ENCODE data around the gene SLN.

DNA sequence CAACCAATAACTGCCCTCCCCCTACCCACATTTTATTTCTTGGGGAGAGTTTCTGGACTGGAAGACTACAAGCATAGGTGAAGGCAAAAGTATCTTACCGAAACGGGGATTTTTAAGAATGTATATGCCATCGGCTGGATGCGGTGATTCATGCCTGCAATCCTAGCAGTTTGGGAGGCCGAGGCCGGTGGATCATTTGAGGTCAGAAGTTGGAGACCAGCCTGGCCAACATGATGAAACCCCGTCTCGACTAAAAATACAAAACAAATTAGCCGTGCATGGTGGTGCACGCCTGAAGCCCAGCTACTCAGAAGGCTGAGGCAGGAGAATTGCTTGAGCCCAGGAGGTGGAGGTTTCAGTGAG lies 20.8 kb upstream of the SLN start:
- TF ChIP-seq POLR2A (IDR thresholded peaks at IDR 0.05; ENCODE audit: extremely low read depth, insufficient read length) (no peak), MYC (IDR thresholded peaks at IDR 0.05; ENCODE audit: low read depth, low read length) (no peak)
- TF ChIP-seq, protein P1, sequence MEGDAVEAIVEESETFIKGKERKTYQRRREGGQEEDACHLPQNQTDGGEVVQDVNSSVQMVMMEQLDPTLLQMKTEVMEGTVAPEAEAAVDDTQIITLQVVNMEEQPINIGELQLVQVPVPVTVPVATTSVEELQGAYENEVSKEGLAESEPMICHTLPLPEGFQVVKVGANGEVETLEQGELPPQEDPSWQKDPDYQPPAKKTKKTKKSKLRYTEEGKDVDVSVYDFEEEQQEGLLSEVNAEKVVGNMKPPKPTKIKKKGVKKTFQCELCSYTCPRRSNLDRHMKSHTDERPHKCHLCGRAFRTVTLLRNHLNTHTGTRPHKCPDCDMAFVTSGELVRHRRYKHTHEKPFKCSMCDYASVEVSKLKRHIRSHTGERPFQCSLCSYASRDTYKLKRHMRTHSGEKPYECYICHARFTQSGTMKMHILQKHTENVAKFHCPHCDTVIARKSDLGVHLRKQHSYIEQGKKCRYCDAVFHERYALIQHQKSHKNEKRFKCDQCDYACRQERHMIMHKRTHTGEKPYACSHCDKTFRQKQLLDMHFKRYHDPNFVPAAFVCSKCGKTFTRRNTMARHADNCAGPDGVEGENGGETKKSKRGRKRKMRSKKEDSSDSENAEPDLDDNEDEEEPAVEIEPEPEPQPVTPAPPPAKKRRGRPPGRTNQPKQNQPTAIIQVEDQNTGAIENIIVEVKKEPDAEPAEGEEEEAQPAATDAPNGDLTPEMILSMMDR (IDR thresholded peaks at IDR 0.05; ENCODE audit: low read depth, low read length), result no peak
- TF ChIP-seq, protein P2, sequence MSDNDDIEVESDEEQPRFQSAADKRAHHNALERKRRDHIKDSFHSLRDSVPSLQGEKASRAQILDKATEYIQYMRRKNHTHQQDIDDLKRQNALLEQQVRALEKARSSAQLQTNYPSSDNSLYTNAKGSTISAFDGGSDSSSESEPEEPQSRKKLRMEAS (IDR thresholded peaks at IDR 0.05; ENCODE audit: low read depth, low read length), result no peak

All from NB4 (cell line).